Measurements from ENCODE around the gene FBXO45.

DNA sequence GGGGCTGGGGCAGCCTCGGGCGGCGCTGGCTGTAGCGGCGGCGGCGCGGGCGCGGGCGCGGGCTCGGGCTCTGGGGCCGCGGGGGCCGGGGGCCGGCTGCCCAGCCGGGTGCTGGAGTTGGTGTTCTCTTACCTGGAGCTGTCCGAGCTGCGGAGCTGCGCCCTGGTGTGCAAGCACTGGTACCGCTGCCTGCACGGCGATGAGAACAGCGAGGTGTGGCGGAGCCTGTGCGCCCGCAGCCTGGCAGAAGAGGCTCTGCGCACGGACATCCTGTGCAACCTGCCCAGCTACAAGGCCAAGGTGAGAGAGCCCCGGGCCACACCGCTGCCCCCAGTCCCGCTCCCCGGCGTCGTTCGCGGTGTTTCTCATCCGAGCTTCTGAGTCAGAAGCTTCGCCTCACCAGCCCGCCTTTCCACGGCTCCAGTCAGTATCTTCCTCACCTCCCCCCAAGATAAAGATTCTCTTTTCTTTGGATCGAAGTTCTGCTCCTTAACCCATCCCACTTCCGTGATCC lies 600 bp downstream of the FBXO45 start:
- TF ChIP-seq, protein P1, sequence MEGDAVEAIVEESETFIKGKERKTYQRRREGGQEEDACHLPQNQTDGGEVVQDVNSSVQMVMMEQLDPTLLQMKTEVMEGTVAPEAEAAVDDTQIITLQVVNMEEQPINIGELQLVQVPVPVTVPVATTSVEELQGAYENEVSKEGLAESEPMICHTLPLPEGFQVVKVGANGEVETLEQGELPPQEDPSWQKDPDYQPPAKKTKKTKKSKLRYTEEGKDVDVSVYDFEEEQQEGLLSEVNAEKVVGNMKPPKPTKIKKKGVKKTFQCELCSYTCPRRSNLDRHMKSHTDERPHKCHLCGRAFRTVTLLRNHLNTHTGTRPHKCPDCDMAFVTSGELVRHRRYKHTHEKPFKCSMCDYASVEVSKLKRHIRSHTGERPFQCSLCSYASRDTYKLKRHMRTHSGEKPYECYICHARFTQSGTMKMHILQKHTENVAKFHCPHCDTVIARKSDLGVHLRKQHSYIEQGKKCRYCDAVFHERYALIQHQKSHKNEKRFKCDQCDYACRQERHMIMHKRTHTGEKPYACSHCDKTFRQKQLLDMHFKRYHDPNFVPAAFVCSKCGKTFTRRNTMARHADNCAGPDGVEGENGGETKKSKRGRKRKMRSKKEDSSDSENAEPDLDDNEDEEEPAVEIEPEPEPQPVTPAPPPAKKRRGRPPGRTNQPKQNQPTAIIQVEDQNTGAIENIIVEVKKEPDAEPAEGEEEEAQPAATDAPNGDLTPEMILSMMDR (IDR thresholded peaks at IDR 0.05) = no peak
- no peak for TF ChIP-seq POLR2A (IDR thresholded peaks at IDR 0.05)
- no peak for TF ChIP-seq POLR2AphosphoS5 (IDR thresholded peaks at IDR 0.05)
- no peak for TF ChIP-seq EP300 (IDR thresholded peaks at IDR 0.05)

Data from suprapubic skin (tissue), 4 donors.